Measurements from ENCODE around the gene GRIA3.

DNA sequence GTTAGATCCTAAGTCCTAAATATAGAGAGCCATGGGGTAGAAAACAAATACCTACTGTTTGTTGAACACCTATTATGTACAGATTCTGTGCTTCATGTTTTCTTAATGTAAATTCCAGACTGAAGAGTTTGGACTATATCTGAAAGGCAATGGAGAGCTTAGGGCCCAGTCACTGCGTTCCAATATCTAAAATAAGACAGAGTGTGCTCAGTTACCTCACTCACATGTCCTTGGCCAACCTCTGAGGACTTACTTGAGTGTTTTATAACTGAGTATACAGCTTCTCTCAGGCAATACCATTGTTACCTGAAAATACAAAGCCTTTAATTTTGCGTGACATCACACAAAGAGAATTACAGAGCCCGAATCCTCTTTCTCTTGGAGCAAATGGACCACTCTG lies 53.2 kb downstream of the GRIA3 start:
- TF ChIP-seq, protein P1, sequence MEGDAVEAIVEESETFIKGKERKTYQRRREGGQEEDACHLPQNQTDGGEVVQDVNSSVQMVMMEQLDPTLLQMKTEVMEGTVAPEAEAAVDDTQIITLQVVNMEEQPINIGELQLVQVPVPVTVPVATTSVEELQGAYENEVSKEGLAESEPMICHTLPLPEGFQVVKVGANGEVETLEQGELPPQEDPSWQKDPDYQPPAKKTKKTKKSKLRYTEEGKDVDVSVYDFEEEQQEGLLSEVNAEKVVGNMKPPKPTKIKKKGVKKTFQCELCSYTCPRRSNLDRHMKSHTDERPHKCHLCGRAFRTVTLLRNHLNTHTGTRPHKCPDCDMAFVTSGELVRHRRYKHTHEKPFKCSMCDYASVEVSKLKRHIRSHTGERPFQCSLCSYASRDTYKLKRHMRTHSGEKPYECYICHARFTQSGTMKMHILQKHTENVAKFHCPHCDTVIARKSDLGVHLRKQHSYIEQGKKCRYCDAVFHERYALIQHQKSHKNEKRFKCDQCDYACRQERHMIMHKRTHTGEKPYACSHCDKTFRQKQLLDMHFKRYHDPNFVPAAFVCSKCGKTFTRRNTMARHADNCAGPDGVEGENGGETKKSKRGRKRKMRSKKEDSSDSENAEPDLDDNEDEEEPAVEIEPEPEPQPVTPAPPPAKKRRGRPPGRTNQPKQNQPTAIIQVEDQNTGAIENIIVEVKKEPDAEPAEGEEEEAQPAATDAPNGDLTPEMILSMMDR (IDR thresholded peaks at IDR 0.05), result no peak
- no peak for TF ChIP-seq POLR2A (IDR thresholded peaks at IDR 0.05)
